GM03348 (cell line): Measurements from ENCODE around the gene GID8.
"Not testable (repeated sequence)": the region's sequence is repeated elsewhere in the genome, so short reads cannot be mapped to it uniquely, and the experiment has no call there.

Experiments
- DNase-seq: peaks from one replicate; pipeline ENCODE4 v3.0.0; 2012; ENCODE audit warnings: low spot score

The GID8 gene

DNA sequence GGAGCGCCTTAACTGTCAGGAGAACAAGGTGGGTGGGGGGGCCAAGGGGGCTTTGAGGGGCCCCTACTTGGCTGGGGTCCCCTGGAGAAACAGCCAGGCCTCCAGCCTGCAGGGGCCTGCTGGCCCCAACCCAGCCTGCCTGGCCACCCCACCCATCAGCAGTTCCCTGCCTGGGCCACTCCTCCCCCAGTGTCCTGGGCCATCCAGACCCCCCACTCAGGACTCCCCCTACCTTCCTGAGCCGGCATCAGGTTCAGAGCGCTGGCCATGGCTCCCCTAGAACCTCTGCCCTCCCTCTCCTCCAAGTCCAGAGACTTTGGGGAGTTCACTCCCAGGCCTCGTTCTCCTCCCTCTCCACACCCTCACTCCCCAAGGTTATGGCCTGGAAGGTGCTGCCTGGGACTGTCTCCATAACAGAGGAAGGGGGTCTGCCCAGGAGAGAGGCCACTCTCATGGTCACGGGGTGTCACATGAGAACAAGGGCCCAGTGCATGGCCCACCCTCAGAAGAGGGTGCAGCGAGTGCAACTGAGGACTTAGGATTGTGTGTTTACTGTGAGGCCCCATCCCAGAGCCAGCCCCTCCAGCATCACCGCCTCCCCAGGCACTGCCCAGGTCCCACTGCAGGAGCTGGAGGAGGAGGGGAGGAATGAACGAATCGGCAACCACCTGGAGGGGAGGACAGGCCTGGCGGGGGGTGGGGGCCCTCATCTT, 20.6 kb downstream of the GID8 start:
- DNase-seq = no peak

DNA sequence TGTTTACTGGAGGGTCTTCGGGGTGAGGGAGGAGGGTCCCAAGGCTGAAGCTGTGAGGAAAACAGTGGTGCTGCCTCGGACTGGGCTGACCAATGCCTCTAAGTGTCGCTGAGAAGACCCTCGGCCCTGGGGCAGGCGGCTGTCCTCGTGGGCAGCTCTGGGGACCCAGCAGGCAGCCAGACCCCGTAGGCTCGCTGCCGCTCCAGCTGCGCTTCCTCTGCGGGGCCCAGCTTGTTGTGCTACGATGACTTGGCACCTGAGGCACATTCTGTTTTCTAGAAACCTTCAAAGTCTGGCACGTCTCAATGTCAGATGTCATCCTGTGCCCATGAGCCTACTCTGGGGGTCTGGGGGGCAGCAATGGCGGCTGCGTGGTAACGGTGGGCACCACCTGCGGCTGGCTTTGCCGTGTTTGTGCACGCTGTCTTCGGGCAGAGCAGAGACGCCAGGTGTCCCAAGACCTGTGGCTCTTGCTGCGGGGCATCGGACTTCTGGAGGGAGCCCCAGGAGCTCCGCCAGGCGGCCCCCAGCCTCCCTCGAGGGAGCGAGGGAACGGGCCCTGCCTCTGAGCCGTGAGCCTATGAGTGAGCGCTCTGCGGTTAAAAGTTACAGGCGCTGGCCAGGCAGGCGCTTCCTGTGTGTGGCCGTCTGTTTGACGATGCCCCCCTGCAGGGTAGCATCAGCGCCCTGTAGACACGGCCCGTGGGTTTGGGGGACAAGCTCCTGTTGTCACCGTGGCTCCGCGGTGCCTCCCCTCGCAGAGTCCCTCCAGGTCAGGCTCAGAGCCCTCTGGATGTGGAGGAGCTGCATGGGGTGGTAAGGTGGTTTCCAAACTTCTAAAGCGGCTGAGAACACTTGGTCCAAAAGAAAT, 21.4 kb downstream of the GID8 start:
- DNase-seq = no peak

DNA sequence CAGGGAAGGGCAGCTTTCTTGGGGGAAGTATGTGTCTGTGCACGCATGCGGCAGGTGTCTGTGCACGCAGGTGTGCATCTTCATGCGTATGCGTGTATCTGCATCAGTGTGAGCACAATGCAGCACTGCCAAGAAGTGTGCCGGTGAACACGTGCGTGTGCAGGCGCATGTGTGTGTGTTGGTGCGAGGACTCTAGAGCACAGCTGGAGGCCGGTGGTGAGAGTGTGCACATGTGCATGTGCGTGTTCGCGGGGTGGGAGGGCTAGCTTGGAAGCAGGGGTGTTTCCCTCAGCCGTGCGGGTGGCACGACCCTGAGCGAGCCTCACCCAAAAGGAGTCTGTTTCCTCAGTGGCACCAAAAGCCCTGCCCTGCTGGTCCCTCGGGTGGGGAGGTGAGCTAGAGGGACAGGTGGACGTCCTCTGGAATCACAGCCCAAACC, 22.1 kb downstream of the GID8 start:
- DNase-seq = no peak

DNA sequence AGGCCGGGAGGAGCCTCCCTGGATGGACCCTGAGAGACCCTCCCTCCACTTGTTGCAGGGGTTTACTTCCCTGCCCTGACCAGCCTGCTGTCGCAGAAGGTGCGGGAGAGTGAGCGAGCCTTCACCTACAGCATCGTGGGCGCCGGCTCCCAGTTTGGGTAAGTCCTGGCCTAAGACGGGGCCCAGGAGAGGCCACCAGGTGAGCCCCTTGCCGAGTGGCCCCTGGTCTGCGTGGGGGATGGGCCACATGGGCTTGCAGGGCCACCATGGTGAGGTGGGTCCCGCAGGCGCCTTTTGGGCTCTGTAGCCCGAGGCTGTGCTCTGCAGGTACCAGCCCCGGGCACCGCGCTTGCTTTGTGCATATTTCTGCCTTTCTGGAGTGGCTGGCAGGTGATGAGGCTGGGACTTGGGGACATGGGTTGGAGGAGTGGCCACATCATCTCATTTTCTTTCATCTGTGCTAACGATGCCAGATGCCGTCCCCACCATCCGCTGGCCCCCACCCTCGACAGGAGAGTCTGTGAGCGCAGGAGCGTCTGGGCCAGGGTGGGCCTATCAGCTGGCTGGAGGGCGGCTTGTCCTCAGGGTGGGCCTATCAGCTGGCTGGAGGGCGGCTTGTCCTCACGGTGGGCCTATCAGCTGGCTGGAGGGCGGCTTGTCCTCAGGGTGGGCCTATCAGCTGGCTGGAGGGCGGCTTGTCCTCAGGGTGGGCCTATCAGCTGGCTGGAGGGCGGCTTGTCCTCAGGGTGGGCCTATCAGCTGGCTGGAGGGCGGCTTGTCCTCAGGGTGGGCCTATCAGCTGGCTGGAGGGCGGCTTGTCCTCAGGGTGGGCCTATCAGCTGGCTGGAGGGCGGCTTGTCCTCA, 22.7 kb downstream of the GID8 start:
- DNase-seq = not testable (repeated sequence)

DNA sequence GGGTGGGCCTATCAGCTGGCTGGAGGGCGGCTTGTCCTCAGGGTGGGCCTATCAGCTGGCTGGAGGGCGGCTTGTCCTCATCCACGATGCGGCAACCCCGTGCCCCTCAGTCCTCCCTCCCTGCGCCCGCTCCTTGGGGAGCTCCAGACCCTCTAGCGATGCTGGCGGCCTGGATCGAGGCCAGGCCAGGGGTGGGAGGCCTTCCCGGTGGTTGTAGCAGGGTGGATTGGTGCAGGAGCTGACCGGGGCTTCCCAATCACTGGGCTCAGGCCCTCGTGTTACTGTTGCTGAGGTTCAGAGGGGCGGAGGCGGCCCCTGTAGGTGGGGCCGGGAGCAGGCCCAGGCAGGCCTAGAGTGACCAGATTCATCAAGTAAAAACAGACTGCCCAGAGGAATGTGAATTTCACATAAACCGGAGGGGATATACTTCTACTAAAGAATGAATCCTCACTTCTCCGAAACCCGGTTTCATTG, 23.4 kb downstream of the GID8 start:
- DNase-seq = no peak

DNA sequence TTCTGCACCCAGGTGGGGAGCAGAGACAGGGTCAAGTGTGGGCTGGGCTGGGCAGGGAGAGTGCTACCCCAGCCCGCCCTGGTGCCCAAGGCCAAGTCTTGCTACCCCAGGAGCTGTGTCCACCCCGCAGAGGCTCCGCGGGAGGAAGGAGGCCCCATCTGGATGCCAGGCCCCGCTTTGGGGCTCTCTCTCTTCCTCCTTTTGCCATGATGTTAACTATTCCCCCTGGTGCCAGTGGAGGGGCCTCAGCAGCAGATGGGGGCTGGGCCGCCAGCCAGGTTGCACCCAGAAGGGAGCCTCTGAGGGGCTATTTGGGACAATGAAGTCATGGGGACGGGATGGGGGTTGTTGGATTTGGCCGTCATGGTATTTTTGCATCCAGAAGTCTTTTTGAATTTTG, 23.9 kb downstream of the GID8 start:
- no peak for DNase-seq

DNA sequence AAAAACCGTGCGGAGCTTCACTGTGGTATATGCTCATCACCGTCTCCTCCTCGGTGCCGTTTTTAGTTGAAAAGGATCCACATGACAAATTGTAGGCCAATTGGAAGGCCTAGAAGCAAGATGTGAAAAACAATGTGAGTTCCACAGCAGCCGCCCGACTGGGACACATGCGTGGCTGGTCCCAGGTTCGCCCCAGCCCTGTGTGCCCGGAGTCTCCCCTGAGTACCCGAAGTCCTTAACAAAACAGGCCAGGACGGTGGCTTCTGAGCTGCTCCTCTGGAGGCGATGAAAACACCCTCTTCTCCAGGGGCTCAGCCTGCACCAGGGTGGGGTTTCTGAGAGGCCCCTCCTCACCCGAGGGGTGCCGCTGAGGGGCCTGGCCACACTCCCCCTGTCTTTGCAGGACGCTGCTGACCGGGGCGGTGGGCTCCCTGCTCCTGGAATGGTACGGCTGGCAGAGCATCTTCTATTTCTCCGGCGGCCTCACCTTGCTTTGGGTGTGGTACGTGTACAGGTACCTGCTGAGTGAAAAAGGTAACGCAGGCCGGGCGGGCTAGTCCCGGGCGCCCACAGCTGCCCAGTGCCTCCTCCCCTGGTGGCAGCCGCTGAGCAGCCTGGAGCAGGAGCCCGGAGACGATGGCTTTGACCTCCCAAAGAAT, 24.4 kb downstream of the GID8 start:
- no peak for DNase-seq

DNA sequence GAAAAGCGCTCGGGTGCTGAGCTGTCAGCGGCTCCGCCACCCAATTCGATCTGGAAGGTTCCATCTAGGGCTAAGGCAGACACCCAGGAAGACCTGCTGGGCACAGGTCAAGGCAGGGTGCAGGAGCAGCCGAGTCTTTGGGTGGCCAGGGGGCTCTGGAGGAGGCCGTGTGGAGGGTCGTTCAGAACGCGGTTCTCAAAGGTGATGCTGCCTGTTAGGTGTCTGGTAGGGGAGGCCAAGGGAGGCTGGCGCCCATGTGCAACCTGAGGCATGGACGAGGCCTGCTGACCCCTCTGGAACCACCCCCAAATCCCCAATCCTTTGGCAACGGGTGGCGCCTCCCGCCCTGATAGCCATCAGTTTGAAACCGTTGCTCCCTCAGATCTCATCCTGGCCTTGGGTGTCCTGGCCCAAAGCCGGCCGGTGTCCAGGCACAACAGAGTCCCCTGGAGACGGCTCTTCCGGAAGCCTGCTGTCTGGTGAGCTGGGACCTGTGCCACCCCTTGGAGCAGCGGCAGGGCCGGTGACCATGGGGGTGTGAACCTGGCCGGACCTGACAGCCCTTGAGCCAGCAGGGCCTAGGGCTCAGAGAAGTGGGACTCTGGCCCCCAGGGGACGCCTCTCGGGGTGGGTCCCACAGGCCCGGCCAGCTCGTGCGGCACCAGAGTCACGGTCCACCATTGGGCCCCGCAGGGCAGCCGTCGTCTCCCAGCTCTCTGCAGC, 25.1 kb downstream of the GID8 start:
- DNase-seq = no peak

DNA sequence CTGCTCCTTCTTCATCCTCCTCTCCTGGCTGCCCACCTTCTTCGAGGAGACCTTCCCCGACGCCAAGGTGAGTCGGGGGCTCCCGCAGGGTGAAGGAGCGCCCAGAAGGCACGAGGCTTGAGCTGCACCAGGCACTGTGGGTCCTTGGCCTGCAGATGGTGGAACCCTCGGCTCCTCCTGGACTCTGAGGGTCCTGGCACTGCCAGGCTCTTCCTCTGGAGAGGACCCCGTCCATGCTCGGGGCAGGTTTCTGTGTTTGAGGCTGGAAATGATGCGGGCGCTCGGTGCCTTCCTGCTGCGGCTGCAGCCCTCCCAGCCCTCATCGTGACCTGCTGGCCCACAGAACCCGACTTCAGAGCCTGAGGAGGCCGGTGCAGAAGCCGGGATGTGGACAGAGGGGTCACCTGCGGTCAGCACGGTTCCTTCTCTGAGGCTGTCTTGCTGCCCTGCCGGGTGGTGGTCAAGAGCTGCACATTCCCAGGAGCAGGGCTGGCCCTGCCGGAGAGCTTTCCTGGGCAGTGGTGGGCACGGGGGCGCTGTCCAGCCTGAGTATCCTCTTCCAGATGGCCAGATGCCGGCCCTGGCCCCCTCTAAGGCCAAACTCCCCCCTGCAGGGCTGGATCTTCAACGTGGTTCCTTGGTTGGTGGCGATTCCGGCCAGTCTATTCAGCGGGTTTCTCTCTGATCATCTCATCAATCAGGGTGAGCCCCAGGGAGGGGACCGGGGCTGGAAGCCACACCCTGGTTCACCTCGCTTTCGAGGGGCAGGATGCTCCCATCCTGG, 25.9 kb downstream of the GID8 start:
- no peak for DNase-seq

DNA sequence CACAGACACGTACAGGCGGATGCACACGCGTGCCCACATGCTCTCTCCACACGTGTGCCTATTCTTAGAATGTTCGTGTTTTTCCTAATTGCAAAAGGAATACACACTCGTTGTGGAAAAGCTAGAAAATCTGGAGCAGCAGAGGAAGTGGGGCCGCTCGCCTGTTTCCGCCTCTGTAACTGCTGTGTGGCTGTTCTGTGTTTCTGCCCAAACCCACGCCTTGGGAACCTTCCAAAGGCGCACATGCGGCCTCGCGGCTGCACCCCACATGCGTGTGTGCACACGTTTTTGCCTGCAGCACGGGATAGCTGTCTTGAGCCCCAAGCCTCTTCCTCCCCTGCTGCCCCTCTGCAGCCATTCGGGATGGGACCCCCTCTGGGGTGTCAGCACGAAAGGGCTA, 26.8 kb downstream of the GID8 start:
- DNase-seq = peak; percentile 44

DNA sequence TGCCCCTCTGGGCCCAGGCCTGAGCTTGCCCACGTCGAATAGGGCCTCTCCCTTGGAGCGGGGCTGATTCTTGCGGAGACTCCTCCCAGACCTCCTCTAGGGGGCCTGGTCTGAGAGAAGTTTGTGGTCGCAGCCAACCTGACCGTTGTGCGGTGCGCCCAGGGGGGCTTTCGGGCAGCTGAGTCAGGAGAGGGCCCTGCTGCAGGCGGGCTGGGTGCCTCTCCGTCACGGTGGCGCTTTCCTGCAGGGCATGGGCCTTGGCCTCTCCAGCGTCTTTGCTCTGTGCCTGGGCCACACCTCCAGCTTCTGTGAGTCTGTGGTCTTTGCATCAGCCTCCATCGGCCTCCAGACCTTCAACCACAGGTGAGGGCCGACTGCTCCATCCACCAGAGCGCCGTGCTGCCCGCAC, 27.4 kb downstream of the GID8 start:
- DNase-seq = no peak

DNA sequence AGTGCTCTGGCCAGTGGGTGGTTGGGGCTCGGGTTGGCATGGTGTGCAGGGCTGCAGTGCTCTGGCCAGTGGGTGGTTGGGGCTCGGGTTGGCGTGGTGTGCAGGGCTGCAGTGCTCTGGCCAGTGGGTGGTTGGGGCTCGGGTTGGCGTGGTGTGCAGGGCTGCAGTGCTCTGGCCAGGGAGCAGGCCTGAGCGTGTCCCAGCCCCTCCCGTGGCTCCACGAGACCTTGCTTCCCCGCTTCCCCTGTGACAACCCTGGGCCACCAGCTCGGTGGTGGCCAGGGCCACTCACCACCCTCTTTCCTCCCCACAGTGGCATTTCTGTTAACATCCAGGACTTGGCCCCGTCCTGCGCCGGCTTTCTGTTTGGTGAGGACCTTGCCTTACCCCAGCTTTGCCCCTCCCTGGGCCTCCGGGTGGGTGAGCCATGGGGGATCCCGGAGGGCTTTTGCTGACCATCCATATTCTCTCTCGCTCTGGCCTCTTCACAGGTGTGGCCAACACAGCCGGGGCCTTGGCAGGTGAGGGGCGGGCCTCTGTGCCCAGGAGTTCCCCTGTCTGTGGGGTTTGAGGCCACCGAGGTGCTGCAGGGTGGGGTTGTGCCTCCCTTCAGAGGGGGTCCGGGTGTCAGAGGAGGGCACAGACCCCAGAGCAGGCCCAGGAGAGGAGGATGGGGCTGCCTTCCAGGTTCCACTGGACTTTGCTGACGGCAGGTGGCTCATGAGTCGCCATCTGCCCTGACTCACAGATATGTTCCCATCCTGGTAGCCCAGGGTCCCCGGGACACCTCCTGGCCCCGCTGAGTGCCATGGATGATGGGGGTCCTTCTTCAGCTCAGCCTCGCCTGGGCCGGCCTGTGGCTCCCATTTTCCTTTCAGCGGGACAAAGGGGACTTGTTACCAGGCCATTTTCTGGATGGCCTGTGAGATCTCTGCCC, 28.5 kb downstream of the GID8 start:
- DNase-seq = no peak

DNA sequence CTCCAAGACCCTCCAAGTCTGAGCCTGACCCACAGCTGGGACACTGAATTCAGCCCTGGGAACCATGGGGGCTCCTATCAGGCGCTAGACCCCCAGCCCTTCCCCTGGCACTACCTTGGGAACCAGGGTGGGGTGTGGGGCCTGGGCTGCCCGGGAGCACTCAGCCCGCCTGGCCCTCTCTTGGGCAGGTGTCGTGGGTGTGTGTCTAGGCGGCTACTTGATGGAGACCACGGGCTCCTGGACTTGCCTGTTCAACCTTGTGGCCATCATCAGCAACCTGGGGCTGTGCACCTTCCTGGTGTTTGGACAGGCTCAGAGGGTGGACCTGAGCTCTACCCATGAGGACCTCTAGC, 29.2 kb downstream of the GID8 start:
- no peak for DNase-seq

DNA sequence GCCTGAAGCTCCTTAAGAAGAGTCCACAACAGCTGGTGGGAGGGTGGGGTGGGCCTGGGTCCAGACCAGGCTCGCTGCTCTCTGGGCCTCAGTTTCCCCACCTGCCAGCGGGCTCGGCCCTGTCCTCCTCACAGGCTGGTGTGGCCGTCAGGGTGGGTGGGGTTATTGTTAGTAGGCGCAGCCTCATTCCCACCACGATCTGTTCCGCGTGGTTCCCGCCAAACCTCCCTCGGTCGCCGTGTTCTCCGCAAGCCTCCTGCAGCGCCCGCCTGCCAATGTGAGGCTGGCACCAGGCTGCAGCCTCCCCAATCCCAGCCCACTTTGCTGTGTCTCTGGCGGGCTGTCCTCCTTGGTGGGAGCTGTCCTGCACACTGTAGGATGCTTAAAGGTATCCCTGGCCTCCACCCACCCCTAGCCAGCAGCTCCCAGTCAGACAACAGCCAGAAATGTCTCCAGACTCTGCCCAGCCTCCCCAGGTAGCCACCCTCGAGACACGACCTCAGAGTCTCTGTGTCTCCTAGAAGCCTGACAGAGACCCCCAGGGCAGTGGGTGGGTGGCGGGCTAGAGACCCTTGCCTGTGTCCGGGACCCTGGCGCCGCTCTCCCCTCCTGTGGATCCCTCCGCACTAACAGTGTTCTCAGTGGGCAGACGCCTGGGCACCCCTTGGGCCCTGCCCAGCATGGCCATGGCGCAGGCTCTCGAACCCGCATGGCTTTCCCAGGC, 29.8 kb downstream of the GID8 start:
- DNase-seq = no peak

DNA sequence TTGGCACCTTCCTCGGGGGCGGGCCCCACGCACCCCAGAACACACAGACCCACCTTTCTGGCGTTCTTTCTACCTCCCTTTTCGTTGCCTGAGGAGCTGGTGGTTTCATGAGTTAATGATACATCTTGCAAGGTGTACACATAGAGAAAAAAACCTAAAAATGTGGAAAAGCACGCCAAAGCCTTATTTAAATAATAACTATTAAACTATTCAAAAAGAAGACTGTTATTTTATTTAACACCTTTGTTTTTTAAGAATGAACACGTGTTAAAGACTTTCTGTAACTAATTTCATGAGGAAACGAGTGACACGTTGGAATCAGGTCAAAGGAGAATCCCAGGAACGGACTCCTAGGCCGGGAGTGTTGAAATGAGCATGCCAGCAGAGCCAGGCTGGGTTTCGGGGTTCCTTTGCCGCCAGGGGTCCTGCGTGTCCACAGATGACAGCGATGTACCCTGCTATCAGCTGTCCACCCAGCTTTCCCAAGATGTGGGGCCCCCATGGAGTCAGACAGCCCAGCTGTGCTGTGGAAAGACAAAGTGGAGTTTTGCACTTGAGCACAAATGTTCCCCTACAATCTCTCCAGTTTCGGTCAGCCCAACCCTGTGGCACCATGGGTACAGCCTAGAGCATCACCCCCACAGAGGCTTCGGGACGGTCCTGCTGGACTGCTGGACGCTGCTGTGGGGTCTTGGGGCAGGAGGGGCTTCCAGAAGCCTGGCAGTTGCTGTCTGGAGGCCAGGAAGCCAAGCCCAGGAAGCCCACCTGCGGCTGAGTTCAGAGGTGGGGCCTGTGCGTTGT, 30.6 kb downstream of the GID8 start:
- no peak for DNase-seq

DNA sequence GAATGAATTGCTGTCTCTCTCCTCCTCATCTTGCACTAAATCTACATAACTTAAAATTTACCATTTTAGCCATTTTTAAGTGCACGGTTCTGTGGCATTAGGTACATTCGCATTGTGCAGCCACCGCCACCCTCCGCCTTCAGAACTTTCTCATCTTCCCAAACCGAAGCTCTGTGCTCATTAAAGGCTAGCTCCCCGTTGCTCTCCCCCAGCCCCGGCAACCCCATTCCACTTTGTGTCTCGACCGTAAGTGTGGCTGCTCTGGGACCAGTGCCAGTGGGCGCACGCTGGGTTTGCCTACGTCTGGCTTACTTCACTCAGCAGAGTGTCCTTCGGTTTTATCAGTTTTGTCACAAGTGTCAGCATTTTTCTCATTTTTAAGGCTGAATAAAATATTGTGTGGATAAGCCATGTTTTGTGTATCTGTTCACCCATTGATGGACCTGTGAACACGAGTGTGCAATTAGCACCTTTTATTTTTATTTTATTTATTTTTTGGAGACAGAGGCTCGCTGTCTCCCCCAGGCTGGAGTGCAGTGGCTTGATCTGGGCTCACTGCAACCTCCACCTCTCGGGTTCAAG, 31.3 kb downstream of the GID8 start:
- DNase-seq = no peak

DNA sequence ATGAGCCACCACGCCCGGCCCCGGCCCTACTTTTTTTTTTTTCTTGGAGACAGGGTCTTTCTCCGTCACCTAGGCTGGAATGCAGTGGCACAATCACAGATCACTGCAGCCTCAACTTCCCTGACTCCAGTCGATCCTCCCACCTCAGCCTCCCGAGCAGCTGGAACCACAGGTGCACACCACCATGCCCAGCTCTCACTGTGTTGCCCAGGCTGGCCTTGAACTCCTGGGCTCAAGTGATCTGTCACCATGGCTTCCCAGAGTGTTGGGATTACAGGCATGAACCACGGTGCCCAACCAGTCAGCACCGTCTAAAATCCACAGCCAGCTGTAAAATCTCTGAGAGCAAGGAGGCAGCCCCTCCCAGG, 32.0 kb downstream of the GID8 start:
- no peak for DNase-seq
